HG03457 (cell line): ENCODE results near the gene PRKCA.

Source experiments
- ATAC-seq: cut with Tn5 transposase; IDR thresholded peaks from one replicate; pipeline ENCODE4 v1.9.1; 2021; ENCODE audit warnings: moderate number of reproducible peaks; ENCODE audit not compliant: unreplicated experiment

PRKCA gene

DNA sequence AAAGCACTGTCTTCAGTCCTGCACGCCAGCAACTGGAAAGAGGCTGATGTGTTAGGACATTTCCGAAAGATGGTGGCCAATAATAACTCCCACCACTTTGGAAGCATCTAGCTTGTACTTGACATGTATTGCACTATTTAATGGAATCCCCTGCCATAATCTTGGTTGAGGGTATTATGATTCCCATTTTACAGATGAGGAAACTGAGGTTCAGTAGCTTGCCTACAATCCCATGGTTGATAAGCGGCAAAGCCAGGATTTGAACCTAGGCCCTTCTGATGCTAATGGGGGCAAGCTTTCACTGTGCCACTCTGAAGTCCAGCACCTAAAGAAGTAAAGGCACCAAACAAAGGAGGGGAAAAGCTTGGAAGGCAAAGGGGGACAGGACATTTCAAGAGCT lies 540.5 kb downstream of the PRKCA start:
- ATAC-seq: no peak

DNA sequence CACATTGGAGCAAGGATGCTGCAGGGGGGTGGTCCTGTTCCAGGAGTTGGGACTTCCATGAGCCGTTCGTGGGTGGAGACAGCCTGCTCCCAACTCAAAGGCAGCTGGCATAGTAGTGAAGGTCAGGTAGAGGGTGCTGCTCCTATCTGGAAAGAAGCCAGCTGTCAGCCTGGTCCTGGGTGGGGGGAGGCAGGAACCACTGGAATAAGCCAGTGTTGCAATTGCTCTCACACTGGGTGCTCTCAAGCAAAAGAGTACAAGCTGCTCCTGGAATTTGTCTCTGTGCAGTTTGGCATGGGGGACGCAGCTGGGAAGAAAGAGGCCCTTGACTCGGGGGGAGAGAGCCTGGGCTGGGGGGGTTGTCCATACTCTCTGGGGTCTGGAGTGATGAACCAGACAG lies 541.2 kb downstream of the PRKCA start:
- no peak for ATAC-seq

DNA sequence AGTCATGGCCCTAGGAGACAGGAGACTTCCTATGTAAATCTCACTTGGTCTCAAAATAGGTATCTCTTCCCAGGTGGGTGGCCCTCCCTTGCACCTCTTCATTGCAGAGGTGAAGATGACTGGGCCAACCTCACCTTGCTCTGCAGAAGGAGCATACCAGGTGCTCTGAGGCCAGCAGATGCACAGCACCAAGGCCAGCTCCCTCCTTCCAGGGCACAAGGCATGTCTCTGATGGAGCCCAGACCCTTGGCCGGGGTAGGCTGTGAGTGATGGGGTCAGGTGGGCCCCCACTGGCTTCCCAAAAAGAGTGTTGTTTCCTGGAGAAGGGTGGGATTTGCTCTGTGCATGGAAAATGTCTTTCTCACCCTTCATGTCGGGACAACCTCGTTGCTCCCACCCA lies 545.3 kb downstream of the PRKCA start:
- no peak for ATAC-seq

DNA sequence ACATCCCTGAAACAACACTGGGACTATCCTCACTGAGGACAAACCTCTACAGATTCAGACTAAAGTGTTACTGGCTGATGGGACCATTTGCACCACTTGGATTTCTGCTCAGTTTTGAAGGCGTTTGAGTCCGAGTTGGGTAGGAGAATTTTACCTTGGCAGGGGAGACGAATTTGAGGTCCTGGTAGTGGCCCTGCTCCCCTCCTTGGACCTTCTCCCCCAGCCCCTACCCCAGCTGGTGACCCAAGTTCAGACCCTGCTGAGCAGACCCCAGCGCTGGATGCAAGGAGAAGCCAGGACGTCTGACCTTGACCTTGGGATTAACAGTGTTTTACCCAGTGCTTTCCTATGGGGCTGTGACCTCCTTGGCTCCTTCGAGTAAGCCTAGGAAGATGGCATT lies 546.1 kb downstream of the PRKCA start:
- no peak for ATAC-seq

DNA sequence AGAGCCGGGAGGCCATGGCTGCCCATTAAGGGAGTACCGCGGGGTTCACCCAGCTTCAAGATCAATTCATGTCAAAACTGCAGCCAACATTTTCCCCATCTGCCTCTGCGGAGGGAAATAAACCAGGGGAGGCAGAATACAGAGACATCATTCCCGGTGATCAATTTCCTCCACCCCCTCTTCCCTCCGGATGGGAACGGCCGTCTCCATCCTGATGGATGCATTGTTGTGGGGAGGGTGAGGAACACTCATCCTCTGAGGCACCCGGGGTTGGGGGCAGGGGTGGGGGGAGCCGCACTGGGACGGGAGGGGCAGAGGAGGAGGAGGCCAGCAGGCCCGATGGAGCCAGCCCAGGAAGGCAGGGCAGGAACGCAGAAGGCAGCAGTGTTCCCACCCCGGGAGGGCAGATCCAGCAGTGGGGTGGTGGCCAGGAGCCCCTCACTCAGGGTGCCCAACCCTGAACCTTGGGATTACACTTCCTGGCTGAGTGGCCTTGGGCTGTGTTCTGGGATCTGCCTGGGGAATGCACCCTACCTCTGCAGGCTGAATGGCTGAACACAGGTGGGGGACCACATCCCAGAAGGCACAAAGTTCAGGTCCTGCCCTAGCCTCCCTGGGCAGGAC lies 546.7 kb downstream of the PRKCA start:
- no peak for ATAC-seq

DNA sequence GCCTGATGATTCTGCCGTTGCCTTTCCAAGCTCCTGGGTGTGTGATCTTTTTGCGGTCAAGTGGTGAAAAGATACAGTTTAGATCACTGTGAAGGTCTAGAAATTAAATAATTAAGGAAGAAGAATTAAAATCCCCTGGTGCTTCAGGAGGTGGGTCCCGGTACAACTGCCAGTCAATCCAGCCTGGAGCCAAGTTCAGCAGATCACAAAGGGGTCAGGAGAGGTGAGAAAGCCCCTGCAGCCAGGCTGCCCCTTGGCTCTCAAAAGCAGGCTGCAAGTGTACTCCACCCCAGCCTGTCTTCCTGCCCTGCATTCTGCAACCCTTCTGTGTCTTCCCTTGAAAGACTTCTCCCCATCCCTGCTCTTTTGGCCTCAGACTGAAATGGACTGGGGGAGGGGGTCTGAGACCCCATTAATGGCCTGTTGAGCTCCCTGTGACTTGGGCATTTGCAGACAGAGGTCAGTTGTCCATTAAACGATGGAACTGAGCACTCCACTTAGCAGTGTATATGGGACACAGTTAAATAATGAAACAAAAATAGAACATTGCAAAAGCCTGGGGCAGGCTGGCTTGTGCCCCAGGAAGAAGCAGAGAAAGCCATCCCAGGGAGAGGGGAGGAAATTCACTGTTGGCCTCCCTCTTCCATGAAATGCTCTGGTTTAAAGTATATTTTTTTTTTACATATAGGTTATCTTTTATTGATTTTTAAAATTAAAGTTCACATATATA lies 547.6 kb downstream of the PRKCA start:
- ATAC-seq: no peak

DNA sequence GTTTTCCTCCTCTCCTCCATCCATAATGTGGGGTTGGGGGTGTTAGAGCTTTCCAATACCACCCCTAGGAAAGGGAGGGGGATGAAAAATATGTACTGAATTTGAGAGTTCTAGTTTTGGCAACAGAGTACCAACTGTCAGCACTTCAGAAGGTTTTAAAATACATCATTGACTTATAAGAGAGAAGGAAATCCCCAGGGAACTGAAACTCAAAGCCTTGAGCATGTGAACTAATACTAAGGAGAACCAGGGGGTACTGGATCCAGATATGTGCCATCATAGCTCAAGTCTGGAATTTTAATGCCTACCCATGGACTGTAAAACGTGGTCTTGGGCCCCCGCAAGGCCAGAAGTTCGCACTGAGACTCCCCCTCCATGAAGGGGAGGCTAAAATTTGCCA lies 548.3 kb downstream of the PRKCA start:
- no peak for ATAC-seq

DNA sequence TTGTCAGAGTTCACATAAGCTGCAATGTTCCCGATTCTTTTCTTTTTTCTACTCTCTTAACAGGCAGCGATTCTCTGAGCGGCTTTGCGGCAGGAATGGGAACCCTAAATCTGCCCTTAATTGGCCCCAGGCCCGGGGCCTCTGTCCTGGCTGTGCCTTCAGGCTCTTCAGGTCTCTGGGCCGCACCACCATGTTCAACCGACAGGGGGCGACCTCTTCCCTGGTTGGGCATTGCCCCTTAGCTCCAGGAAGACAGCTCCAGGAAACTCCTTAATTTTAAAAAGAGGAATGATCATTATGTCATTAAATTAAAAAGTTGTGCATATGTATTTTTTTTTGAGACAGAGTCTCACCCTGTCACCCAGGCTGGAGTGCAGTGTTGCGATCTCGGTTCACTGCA lies 552.8 kb downstream of the PRKCA start:
- no peak for ATAC-seq

DNA sequence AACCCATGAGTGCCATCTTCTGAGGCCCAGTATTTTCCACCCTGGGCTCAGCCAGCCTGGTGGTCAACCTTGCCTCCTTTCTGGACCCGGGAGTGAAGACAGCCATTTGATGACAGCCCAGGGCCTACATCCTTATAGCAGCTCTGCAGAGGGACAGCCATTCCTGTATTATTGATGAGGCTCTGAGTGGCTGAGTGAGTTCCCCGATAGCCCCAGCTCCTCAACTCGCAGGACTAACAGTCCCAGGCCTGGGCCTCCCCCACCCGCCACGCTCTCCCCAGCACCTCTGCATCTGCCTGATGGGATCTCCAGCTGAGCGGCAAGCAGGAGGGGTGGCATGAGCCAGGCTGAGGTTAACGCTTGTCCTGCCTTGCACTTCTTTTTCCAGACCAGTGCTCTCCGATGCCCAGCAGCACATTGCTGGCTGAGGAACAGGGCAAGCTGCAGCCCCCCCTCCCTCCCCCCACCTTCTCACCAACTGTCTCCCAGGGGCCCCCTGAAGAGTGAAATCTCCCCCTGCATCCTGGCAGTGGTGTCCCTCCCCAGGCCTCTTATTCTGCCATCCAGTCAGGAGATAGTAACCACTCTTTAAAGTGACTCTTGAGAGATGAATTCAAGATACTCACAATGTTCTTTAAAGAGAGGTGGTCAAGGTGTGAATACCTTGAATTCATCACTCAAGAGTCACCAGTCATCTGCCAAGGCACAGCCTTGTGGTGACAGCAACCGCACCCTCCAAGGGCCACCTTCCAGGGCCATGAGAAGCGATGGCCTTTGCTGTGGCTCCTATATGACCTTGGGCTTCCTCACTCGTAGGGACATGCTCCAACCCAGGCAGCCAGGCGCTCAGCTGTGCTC lies 556.0 kb downstream of the PRKCA start:
- no peak for ATAC-seq

DNA sequence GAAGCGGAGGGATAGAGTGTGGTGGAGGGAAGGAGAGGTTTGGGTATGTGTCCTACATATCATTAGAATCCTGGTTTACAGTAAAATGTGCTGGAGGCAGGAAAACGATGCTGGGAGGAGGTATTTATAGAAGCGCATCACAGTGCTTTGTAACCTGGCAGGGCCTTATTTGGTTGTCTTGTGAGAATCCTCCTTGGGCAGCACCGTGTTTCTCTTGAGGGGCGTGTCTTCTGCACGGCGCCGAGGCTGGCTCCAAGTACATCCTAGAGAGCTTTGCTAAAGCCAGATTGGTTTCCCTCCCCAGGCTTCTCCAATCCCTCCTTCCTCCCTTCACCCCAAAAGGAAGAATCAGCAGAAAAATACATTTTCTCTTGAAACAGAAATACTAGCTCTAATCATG lies 556.9 kb downstream of the PRKCA start:
- no peak for ATAC-seq

DNA sequence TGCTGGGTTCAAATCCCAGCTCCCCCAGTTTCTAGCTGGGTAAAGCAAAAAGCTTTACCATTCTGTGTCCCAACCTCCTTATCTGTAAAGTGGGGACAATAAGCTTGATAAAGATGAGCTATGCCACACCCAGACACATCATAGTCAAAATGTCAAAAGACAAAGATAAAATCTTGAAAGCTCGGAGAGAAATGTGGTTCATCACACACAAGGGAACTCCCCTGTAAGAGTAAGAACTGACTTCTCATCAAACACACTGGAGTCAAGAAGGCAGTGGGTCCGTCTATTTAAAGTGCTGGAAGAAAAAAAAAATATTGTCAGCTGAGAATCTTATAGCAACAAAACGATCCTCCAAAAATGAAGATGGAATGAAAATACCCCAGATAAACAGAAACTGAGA lies 557.8 kb downstream of the PRKCA start:
- no peak for ATAC-seq
